ENCODE results near the gene XAB2. TPM values are rescaled to one million over a fixed set of nuclear protein-coding genes. Genes with fewer than 3 reads are reported as not detected.

Gene XAB2
- total RNA-seq, 2 experiments from 2014 or later = 118 to 121 TPM

- H3K4me1 Mint-ChIP-seq (ENCODE audit: low read depth) = peaks cover 21% of the 10 kb centered on the region
- no peaks in the 10 kb centered on the region for H3K36me3 Mint-ChIP-seq (ENCODE audit: low read depth)
- H3K27ac Mint-ChIP-seq = peak overlapping the region; percentile 72
- POLR2A ChIA-PET = interaction anchor here (0.7 to 1.2 kb wide), 3 partner anchors 23 to 126 kb away, joined by 3 to 6 read pairs (median 3); partner anchors contain the start of genes PCP2 and TRAPPC5
- no peaks in the 10 kb centered on the region for H3K9me3 Mint-ChIP-seq
- Histone ChIP-seq H3K9me3 (ENCODE audit: control insufficient read depth in 1 of 2, insufficient read depth in 1 of 2, low read length in 2 of 2) (no peaks in the 10 kb centered on the region), H3K4me3 (ENCODE audit: low read length) (no peak overlapping the region), H3K36me3 (ENCODE audit: insufficient read depth, low read length) (no peaks in the 10 kb centered on the region), H3K27ac (ENCODE audit: low read depth in 1 of 2, low read length in 2 of 2) (peak overlapping the region in 1 of 2 donors; percentile 30), H3K27me3 (ENCODE audit: control insufficient read depth in 1 of 2, insufficient read depth in 2 of 2, low read length in 2 of 2) (no peaks in the 10 kb centered on the region), H3K4me1 (ENCODE audit: insufficient read depth, low read length) (peaks cover 28% of the 10 kb centered on the region)
- no peak overlapping the region for H3K4me3 Mint-ChIP-seq
- CTCF ChIA-PET = interaction anchor here (1.3 to 3.8 kb wide), 2 partner anchors 23 kb away, joined by 9 to 16 read pairs; partner anchors contain the start of gene TRAPPC5
- TF ChIP-seq, protein P1, sequence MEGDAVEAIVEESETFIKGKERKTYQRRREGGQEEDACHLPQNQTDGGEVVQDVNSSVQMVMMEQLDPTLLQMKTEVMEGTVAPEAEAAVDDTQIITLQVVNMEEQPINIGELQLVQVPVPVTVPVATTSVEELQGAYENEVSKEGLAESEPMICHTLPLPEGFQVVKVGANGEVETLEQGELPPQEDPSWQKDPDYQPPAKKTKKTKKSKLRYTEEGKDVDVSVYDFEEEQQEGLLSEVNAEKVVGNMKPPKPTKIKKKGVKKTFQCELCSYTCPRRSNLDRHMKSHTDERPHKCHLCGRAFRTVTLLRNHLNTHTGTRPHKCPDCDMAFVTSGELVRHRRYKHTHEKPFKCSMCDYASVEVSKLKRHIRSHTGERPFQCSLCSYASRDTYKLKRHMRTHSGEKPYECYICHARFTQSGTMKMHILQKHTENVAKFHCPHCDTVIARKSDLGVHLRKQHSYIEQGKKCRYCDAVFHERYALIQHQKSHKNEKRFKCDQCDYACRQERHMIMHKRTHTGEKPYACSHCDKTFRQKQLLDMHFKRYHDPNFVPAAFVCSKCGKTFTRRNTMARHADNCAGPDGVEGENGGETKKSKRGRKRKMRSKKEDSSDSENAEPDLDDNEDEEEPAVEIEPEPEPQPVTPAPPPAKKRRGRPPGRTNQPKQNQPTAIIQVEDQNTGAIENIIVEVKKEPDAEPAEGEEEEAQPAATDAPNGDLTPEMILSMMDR (IDR thresholded peaks at IDR 0.05) = no peak
- peak in 4 of 14 experiments; percentile 19 to 73 (median 44) for DNase-seq
- H3K27me3 Mint-ChIP-seq = no peaks in the 10 kb centered on the region
- no peak for ATAC-seq (ENCODE audit: poor library complexity)
- intact Hi-C loops (cut with DNase I, micrococcal nuclease) = loop anchor here in 1 of 2 experiments (10.0 kb wide), 1 partner anchor 552 kb away; no protein-coding TSS in a partner anchor
These were observed 27.9 kb upstream of the XAB2 start for GRCh38 chr19:7657131-7657751.

DNA sequence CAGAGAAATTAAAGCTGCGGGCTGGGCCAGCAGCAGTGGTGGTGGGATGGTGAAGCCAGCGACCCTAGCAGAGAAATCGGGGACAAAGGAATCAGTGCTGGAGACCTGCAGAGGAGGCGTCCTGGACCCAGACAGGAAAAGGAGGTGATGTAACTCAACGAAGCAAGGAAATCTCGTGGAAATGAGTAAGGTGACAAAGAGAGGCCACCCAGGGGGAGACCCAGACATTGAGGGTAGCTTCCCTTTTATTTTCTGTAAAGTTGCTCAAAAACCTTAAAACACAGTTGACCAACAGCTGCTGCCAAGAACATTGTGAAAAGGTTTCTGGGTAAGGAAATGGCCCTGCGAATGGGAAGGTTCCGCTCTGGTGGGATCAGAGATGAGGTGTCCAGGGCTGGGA lies 26.2 kb upstream of the XAB2 start:
- DNase-seq = peak in 2 of 14 experiments; percentile 56 to 67
- H3K27ac Mint-ChIP-seq = no peak overlapping the region
- H3K36me3 Mint-ChIP-seq (ENCODE audit: low read depth) = no peaks in the 10 kb centered on the region
- no peak overlapping the region for H3K4me3 ChIP-seq (ENCODE audit: low read length)
- ATAC-seq (ENCODE audit: poor library complexity) = no peak
- H3K4me1 ChIP-seq (ENCODE audit: insufficient read depth, low read length) = peaks cover 33% of the 10 kb centered on the region
- no peaks in the 10 kb centered on the region for H3K9me3 Mint-ChIP-seq
- intact Hi-C loops (cut with DNase I, micrococcal nuclease) = loop anchor here in 1 of 2 experiments (10.0 kb wide), 1 partner anchor 551 kb away; no protein-coding TSS in a partner anchor
- CTCF ChIA-PET = interaction anchor here (1.2 to 3.8 kb wide), 2 partner anchors 25 to 144 kb away, joined by 3 to 16 read pairs; partner anchors contain the start of gene TRAPPC5
- no peaks in the 10 kb centered on the region for H3K36me3 ChIP-seq (ENCODE audit: insufficient read depth, low read length)
- no peaks in the 10 kb centered on the region for H3K27me3 ChIP-seq (ENCODE audit: control insufficient read depth in 1 of 2, insufficient read depth in 2 of 2, low read length in 2 of 2)
- peaks cover 25% of the 10 kb centered on the region for H3K4me1 Mint-ChIP-seq (ENCODE audit: low read depth)
- no peak overlapping the region for H3K27ac ChIP-seq (ENCODE audit: low read depth in 1 of 2, low read length in 2 of 2)
- TF ChIP-seq, protein P1 (IDR thresholded peaks at IDR 0.05) = no peak
- no peaks in the 10 kb centered on the region for H3K27me3 Mint-ChIP-seq
- no peak overlapping the region for H3K4me3 Mint-ChIP-seq
- no peaks in the 10 kb centered on the region for H3K9me3 ChIP-seq (ENCODE audit: control insufficient read depth in 1 of 2, insufficient read depth in 1 of 2, low read length in 2 of 2)
- POLR2A ChIA-PET = no interaction called here

DNA sequence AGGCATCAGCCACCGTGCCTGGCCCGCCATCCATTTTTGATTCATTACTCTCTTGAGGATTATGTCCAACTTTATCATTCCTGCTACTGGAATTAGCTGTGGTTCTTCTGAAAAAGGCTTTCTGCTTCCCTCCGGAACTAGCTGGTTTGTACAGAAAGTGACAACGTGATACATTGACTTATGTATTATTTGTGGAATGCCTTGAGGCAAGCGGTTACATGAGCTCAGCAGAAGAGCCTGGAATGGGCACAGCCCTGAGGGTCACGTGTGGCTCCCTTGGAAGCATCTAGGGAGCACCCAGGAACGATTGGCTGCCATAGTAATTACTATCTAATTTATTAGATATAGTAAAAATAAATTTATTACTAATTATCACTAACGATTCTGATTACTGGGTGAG lies 25.1 kb upstream of the XAB2 start:
- TF ChIP-seq, protein P1 (IDR thresholded peaks at IDR 0.05) = no peak
- intact Hi-C loops (cut with DNase I, micrococcal nuclease) = loop anchor here in 1 of 2 experiments (10.0 kb wide), 1 partner anchor 550 kb away; no protein-coding TSS in a partner anchor
- no peaks in the 10 kb centered on the region for H3K9me3 ChIP-seq (ENCODE audit: control insufficient read depth in 1 of 2, insufficient read depth in 1 of 2, low read length in 2 of 2)
- ChIA-PET POLR2A (no interaction called here), CTCF (interaction anchor here (1.2 to 3.8 kb wide), 3 partner anchors 26 to 145 kb away, joined by 3 to 16 read pairs (median 3); partner anchors contain the start of gene TRAPPC5)
- H3K36me3 Mint-ChIP-seq (ENCODE audit: low read depth) = no peaks in the 10 kb centered on the region
- DNase-seq = no peak
- H3K4me3 ChIP-seq (ENCODE audit: low read length) = no peak overlapping the region
- no peak overlapping the region for H3K27ac ChIP-seq (ENCODE audit: low read depth in 1 of 2, low read length in 2 of 2)
- H3K4me1 Mint-ChIP-seq (ENCODE audit: low read depth) = peaks cover 25% of the 10 kb centered on the region
- H3K27me3 ChIP-seq (ENCODE audit: control insufficient read depth in 1 of 2, insufficient read depth in 2 of 2, low read length in 2 of 2) = no peaks in the 10 kb centered on the region
- H3K27ac Mint-ChIP-seq = no peak overlapping the region
- no peak for ATAC-seq (ENCODE audit: poor library complexity)
- H3K27me3 Mint-ChIP-seq = no peaks in the 10 kb centered on the region
- no peaks in the 10 kb centered on the region for H3K36me3 ChIP-seq (ENCODE audit: insufficient read depth, low read length)
- no peaks in the 10 kb centered on the region for H3K9me3 Mint-ChIP-seq
- H3K4me3 Mint-ChIP-seq = no peak overlapping the region
- H3K4me1 ChIP-seq (ENCODE audit: insufficient read depth, low read length) = peaks cover 33% of the 10 kb centered on the region

Measured in CD4-positive, alpha-beta T cell (primary cell).